GM21528 (cell line): Measurements from ENCODE around the gene NEXN.
"Not testable (repeated sequence)": the region's sequence is repeated elsewhere in the genome, so short reads cannot be mapped to it uniquely, and the experiment has no call there.

Experiments used
- ATAC-seq: cut with Tn5 transposase; IDR thresholded peaks from one replicate; pipeline ENCODE4 v1.9.1; 2021; ENCODE audit warnings: mild to moderate bottlenecking, moderate library complexity; ENCODE audit not compliant: unreplicated experiment, low FRiP score

The NEXN gene

DNA sequence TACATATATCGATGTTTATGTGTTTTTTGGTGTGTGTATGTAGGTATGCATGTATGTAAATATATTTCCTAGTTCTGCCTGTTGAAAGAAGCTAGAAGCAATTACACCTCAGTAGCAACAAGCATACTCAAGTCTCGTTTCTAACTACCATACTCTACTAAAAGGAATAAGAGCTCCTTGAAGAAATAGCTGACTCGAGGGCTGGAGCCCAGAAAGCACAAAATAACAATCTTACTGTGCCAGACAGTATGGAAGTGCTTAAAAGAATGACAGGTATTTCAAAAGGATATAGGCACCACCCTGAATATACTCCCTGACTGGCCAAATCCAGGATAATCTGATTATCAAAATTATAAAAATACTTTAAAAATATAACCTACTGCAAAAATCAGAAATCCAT, 67.3 kb downstream of the NEXN start:
- ATAC-seq, result no peak

DNA sequence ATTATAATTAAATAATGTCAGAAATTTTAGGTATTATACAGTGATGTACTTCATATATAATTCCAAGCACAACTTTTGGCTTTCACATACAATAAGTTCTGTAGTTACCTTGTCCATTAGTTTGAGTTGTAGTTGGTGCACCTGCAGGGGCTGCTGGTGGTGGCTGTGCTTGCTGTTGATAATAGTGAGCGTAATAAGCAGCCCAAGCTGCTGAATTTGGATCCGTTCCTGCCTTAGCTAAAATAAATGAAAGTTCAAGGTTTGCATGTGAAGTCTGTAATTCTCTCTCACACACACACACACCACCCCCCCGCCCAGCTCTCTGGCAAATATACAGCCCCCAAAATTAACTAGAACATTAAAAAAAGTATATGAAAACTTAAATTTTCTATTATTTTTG, 68.0 kb downstream of the NEXN start:
- no peak for ATAC-seq

DNA sequence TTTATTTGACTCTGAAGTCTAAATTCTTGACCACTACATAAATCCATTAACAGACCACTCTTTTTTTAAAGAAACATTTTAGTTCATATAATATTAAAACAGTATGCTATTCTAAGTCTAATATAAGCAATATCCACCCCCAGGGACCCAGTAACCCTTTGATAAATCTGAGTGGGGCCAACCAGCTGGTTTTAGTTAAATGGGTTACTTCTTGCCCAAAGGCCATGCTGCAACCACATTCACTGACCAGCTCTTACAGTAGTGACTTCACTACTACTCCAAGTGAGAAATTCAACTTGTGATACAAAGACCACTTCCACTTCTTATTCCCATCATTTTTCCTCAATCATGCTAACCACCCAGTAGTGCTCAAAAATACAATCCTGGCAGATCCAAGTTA, 70.0 kb downstream of the NEXN start:
- no peak for ATAC-seq

DNA sequence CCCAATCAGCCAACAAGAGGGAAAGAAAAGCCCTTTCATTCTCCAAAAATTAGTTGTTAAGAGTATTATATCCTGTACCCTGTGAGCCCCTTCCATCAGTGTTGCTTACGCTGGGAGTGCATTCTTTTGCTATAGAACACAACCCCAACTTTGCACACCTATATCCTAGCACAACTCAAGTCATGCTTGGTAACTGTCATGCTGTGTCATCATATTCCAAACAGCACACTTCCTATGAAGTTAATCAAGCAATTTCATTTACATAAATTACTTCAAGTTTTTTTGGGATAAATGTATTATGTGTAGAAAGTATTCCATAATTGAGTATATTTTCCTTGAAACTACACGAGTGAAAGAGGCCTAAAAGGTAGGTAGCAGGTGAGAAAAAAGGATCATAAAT, 70.4 kb downstream of the NEXN start:
- no peak for ATAC-seq

DNA sequence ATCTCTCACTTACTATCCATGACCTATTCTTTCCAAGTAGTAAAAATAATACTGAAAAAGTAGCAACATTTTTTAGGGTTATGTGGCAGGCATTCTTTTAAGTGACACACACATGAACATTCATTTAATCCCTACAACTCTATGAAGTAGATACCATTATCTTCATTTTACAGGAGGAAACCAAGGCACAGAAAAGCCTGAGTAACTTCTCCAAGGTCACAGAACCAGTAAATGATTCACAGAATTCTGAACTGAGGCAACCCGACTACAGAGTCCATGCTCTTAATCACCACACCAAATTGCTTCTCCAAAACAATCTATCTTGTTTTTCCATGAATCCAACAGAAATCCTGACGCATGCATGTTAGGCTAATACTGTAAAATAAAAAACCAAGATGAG, 73.0 kb downstream of the NEXN start:
- ATAC-seq, result no peak

DNA sequence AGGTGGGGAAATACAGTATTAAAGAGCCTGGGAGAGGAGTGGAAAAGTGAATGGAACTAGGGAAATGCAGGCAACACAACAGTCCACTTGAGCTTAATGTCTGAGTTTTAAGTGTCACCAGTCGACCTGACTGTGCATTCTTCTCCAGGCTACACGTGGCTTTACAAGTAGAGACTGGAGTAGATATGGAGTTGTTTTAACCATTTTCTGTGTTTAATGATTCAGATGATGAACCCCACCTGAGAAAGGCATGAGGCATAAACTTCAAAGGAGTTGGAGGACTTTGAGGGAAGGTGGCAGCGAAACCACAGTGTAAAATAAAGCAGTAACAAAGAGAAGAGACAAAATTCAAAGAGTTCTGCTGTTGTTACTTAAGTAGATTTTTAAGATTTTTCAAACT, 77.9 kb downstream of the NEXN start:
- ATAC-seq, result no peak

DNA sequence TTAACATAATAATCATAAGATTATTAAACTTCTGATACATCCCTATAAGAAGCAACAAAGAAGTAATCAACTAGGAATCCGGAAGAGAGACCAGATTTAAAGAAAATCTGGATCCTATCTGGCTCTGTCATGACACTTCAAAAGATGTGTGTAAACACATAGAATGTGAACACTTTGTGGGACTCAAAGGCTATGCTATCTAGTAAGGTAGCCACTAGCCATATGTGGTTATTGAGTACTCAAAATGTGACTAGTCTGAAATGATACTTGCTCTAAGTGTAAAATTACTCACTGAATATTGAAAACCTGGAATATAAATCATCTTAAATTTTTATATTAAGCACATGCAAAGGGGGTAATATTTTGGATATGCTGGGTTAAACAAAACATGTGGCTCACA, 81.8 kb downstream of the NEXN start:
- no peak for ATAC-seq

DNA sequence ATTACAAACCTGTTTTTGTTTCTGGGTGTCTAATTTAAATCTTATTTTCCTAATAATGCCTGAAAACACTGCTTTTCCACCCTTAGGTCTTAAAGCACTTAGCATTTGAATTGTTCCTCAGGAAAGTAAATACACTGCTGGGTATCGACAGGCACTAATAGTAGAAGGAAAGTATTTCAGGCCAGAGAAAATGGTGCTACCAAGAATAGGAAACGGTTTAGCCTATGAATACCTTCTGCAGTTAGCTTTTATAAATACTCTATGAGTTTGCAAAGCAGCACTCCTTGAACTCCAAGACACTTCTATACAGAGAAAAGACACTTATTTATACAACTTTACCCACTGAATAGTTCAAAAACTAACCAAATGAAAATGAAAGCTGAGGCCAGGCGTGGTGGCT, 83.7 kb downstream of the NEXN start:
- no peak for ATAC-seq

DNA sequence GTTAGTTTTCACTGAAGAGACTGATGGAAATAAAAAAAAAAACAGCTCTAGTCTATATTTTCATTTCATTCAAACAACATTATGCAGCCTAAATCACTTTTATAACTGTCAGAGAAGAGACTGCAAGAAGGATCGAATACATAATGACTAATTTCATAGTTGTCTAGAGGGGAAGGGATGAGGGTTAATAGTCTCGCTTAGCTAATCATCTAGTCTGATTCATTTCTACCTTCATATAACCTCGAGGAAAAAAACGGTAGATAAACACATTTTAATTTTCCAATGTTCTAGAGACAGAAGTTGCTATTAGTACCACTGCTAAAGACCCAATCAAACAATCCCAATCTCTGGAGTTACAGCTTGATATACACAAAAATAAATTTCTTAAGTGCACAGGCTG, 87.0 kb downstream of the NEXN start:
- ATAC-seq, result no peak

DNA sequence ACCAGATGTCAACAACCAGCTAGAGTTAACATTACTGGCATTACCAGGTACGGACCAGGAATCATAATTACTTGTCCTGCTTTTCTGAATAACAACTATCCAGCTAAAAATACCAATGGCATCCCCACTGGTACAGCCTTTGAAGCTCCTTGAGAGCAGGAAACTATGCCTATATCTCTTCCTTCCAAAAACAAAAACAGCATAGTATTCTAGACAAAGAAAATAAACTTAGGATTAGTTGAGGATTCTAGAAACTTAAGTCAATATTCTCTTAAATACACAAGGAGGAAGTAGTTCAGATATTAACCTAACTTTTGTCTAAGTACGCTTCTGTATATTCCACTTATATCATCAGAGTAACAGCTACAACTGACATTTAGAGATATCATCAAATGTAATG, 87.5 kb downstream of the NEXN start:
- ATAC-seq, result no peak

DNA sequence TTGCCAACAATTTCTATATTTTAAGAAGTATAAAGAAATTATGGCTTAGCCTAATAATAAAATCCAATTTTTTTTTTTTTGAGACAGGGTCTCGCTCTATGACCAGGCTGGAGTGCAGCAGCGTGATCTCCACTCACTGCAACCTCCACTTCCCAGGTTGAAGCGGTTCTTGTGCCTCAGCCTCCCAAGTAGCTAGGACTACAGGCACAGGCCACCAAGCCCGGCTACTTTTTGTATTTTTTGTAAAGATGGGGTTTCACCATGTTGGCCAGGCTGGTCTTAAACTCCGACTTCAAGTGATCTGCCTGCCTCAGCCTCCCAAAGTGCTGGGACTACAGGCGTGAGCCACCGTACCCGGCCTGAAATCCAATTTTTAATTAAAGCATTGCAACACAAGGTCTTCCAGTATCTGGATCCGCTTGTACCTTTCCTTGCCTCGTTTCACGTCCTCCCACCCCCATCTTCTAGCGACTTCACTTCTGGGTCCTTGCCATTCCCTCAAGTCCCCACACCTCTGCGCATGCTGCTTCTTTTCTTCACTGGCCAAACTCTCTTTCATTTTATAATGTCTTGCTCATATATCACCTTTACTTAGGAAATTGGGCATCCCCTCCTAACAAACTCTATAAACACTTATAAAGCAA, 88.1 kb downstream of the NEXN start:
- ATAC-seq, result no peak

DNA sequence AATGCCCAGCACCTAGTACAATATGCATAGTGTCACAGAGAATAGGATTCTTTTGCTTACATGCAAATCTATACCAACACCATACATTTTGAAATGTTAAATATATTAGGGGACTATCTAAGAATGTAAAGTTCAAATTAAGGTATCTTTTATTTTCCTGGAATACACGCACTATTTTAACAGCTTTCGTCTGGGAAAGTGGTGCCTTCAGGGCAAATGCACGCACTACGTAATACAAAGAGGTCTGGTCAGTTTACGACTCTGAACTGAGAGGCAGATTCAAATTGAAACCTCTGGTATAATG, 89.5 kb downstream of the NEXN start:
- peak; percentile 0 for ATAC-seq

DNA sequence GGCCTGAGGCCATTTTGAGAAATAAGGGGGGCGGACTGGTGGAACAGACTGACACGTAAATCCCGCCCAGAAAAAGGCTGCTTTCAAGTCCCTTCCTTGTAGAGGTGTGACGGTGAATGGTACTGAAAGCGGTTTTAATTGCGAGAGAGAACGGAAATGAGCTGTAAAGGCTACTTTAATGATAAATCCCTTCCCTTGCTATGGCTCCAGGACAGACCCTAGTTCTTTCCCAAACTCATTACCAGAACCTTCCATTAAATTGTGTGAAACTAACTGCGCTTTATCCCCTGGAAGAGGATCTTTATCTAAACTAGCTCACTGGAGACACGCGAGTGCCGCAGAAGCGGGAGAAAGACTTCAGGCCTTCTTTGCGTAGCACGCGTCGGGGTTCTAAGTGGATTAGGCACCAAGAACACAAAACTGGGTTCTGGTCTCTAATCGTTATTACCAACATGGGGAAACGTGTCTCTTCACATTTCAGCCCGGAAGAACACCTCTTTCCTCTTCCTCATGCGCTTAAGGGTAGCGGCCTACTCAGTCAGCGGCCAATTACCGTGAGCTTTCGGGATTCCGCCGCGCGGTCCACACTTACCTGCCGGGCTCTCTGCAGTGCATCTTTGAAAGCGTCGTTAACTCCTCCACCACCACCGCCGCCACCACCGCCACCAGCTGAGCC, 90.0 kb downstream of the NEXN start:
- peak; percentile 72 for ATAC-seq

DNA sequence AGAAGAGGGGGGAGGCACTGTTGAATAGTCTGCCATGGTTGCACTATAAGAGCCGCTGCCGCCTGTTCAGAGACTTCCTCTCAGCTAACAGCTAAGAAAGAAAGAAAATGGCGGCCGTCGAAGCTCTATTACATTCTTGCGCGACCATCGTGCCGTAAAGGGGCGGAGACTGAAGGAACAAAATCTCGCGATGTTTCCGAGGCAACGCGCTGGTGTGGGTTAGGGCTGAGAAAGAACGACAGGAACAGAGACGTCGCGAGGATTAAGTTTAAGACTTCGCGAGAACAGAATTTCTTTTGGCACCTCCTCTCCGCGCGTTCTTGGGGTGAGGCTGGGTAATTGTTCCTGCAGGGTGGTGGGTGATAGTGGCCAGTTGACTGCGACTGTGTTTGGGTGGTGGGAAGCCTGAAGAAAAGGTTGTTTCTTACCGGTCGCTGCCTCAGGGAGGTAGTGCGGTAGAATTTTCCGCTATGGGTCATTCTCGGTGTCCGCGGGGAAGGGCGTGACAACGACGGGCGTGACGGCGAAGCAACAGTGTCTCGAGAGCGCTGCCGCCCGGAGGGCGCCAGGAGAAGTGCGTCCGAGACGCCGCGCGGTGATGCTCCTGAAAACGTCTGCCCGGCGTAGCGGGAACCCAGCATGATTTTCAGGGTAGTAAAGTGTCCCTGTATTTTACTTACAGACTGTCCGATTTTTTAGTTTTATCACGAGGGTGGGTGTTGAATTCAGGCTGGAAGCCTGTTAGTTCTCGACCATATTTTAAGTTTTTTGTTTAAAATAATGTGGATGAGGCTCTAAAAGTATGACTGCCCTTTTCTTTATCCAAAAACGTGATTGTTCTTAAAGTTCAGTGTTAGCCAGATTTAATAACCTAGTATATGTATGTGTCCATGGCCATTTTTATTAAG, 90.8 kb downstream of the NEXN start, which contains the start of gene FUBP1:
Gene FUBP1 (minus strand): TSS at position 104 of the 908 bp plus-strand sequence. CDS start 68 bp downstream, at position 36.
- ATAC-seq, result peak; percentile 86

DNA sequence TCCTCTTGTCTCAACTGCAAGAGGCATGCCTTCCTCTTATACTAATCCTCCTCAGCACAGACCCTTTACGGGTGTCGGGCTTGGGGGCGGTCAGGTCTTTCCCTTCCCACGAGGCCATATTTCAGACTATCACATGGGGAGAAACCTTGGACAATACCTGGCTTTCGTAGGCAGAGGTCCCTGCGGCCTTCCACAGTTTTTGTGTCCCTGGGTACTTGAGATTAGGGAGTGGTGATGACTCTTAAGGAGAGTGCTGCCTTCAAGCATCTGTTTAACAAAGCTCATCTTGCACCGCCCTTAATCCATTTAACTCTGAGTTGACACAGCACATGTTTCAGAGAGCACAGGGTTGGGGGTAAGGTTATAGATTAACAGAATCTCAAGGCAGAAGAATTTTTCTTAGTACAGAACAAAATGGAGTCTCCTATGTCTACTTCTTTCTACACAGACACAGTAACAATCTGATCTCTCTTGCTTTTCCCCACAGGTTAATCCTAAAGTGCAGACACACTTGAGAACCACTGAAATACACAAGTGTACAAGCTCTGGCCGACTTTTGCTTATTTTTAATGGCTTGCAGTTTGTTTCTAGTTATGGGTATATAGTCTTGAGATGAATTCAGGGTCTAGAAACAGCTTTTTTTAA, 95.0 kb downstream of the NEXN start:
- not testable (repeated sequence) for ATAC-seq

DNA sequence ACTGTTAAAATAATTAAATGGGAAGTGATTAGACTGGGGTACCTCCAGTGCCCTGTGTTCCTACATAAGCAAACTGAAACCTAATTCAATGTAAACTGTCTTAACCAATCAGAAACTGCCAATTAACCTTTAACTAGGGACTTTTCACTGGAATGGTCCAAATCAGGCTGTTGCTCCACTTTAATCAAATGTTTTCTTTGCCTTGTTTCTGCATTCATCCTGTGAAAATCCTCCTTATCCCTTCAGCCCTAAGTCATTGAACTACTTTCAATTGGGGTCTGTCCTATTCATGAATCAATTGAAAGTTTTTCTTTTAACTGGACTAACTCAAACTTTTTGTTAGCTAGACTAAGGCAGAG, 95.6 kb downstream of the NEXN start:
- ATAC-seq, result no peak

DNA sequence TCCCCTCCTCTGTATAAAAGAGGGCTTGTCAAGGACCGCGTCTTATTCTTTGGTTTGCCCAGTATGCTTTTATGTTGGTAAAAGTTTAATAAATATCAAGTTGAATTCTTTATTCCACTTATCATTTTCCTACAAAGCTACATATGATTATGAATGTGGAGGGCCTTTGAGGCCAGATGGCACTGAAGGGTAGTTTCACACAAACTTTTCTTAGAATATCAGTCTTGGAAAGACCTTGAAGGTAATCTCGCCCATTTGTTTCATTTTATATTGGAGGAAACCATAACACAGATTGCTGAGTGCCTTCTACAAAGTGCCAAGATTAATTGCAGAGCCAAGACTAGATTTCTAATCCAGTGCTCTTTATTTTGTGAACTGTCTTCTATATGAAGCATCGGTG, 96.2 kb downstream of the NEXN start:
- ATAC-seq, result no peak

DNA sequence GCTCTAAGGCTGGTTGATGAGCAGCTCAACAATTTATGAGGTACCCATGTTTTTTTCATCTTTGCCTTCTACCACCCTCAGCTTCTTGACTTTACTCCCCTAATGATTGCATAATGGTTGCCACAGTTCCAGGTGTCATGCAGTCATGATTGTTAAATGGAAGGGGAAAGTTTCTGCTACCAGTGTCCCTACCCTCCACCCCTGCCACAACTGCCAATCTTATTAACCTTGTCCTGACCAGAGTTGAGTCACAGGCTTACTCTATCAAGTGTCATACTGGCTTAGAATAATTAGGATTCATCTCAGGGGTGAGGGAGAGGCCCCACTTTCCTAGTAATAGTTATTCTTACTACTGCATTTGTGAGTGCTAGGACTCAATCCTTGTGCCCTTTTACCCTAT, 98.4 kb downstream of the NEXN start:
- no peak for ATAC-seq

DNA sequence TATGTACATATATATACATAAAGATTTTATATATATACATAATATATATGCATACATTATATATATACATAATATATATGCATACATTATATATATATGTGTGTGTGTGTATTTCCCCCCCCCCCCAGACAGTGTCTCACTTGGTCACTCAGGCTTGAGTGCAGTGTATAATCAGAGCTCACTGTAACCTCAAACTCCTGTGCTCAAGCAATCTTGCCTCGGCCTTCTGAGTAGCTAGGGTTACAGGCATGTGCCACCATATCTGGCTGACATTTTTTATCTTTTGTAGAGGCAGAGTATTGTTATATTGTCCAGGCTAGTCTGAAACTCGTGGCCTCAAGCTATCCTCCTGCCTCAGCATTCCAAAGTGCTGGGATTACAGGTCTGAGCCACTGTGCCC, 99.5 kb downstream of the NEXN start:
- ATAC-seq, result no peak

DNA sequence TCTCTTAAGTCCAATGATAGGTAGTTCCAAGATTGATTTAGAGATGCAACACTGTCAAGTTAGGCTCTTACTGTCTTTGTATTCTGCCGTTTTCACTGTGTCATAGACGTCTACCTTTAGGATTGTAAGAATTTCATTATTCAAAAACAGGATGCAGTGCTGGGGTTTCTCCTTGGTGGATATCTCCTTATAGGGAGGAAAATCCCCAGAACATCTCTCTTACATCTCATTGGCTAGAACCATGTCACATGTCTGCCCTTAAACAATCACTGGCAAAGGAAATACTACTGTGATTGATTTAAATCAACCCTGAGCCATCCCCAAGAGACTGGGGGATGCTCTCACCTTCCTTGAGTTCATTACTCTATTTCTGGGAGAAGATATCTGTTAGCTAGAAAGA, 101.3 kb downstream of the NEXN start:
- no peak for ATAC-seq

DNA sequence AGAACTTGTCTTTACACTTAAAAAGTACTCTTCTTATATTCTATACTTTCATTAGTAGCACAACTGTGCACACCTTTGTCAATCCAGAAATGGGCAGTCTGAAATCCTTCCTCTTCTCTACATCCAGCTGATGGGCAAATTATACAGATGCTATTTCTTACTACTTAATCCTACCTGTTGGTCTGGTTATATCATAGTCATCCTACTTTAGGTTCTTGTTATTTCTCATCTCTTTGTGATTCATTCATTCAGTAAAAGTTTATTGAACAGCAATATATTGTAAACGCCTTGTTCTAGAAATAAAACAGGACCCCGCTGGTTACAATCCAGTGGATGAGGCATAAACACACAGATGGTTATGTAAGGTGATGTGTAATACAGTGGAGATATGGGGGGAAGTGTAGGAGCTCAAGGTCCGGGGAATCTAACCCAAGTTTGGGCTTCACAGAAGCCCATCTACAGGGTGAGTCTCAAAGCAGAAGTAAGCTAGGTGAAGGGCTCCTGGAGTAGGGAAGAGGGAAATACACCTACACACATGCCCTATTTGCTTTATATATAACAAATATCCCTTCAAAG, 102.3 kb downstream of the NEXN start:
- no peak for ATAC-seq
